K562 (cell line): ENCODE data around the gene ZNF541. TPM values are rescaled to one million over a fixed set of nuclear protein-coding genes. Genes with fewer than 3 reads are reported as not detected.

ENCODE experiments used
- CREB1 ChIP-seq, 2 experiments: sonication (generic) in 1 of 2; formaldehyde crosslinking in 1 of 2; IDR thresholded peaks; 2 replicates each; pipeline versions ENCODE4 v1.6.1 to v1.8.0; 2012 to 2022; ENCODE audit warnings: inconsistent platforms in 1 of 2, mild to moderate bottlenecking in 1 of 2, missing genetic modification reagents in 1 of 2, moderate library complexity in 1 of 2
- FOXA3 ChIP-seq, 2 experiments: fragments of 450-650 bp in 1 of 2; sonication (generic) in 1 of 2; formaldehyde crosslinking; IDR thresholded peaks in 1 of 2; conservative IDR thresholded peaks in 1 of 2; 2 replicates each; pipeline versions ENCODE4 v1.4.0 to v1.8.0; 2020 to 2022; ENCODE audit warnings: mild to moderate bottlenecking in 2 of 2, missing genetic modification reagents in 1 of 2
- GABPB1 ChIP-seq: sonication (generic); formaldehyde crosslinking; IDR thresholded peaks from 2 replicates; pipeline ENCODE4 v1.8.0; 2022; ENCODE audit warnings: mild to moderate bottlenecking, missing genetic modification reagents
- GATAD2A ChIP-seq: fragments of 450-650 bp; IDR thresholded peaks from 2 replicates; pipeline ENCODE4 v1.6.1; 2017
- L3MBTL2 ChIP-seq: fragments of 450-650 bp; IDR thresholded peaks from 2 replicates; pipeline ENCODE4 v1.6.1; 2016; ENCODE audit warnings: mild to moderate bottlenecking, moderate library complexity
- NEUROD1 ChIP-seq: fragments of 150-350 bp; IDR thresholded peaks from 2 replicates; pipeline ENCODE4 v1.6.1; 2014; ENCODE audit warnings: borderline replicate concordance, low read length, low read depth; ENCODE audit not compliant: partially characterized antibody
- NFATC3 ChIP-seq: fragments of 450-650 bp; IDR thresholded peaks from 2 replicates; pipeline ENCODE4 v1.6.1; 2017; ENCODE audit warnings: mild to moderate bottlenecking
- NFXL1 ChIP-seq: fragments of 450-650 bp; formaldehyde crosslinking; IDR thresholded peaks from 2 replicates; pipeline ENCODE4 v1.4.0; 2021; ENCODE audit warnings: mild to moderate bottlenecking
- NRF1 ChIP-seq, 2 experiments: fragments of 450-650 bp; IDR thresholded peaks in 1 of 2; conservative IDR thresholded peaks in 1 of 2; 2 replicates each; pipeline ENCODE4 v1.6.1; 2014; ENCODE audit warnings: mild to moderate bottlenecking in 2 of 2
- PPARD ChIP-seq: fragments of 250-450 bp; sonication (Bioruptor Pico); IDR thresholded peaks from 2 replicates; pipeline ENCODE4 v1.8.0; 2022; ENCODE audit warnings: inconsistent platforms, mild to moderate bottlenecking, moderate library complexity
- RBBP5 ChIP-seq: fragments of 200-600 bp; sonication (generic); IDR thresholded peaks from 2 replicates; pipeline ENCODE4 v1.6.1; 2012; ENCODE audit warnings: borderline replicate concordance, mild to moderate bottlenecking, low read length, control low read depth, inconsistent platforms; ENCODE audit not compliant: insufficient read depth, poor library complexity, severe bottlenecking
- SMARCE1 ChIP-seq: fragments of 450-650 bp; IDR thresholded peaks from 2 replicates; pipeline ENCODE4 v1.7.1; 2016; ENCODE audit warnings: mild to moderate bottlenecking
- ZNF143 ChIP-seq: sonication (generic); formaldehyde crosslinking; IDR thresholded peaks from 2 replicates; pipeline ENCODE4 v1.9.0; 2022; ENCODE audit warnings: mild to moderate bottlenecking, missing genetic modification reagents
- ZNF384 ChIP-seq: IDR thresholded peaks from 2 replicates; pipeline ENCODE4 v1.6.1; 2012; ENCODE audit warnings: low read depth, low read length, improper control_type of control experiment
- polyA plus RNA-seq, 8 experiments: library from polyadenylated mRNA; depleted of rRNA in 4 of 8; stranded (reverse) in 5 of 8; unstranded in 3 of 8; fragments of >200 nt; fragmentation: Nextera tagmentation in 2 of 8; fragmentation: Illumina TruSeq in 1 of 8; extraction: Ambion mirVana in 2 of 8; extraction: Trizol in 1 of 8; gene quantifications; 2 replicates each; pipeline versions ENCODE4 v1.2.1 to v1.2.3, GENCODE V29; 2011 to 2014; ENCODE audit warnings: inconsistent platforms in 1 of 8, missing spikeins in 1 of 8
- total RNA-seq, 7 experiments: library from RNA; depleted of rRNA in 6 of 7; stranded (reverse); fragments of >200 nt in 6 of 7; fragmentation: Illumina TruSeq in 2 of 7; extraction: Trizol in 2 of 7; gene quantifications; 2 replicates each; pipeline versions ENCODE4 v1.2.1 to v1.2.3, GENCODE V29; 2011 to 2021; ENCODE audit warnings: low replicate concordance in 1 of 7
- TF ChIP-seq, protein P1 (sequence below), 2 experiments: fragments of 450-650 bp; IDR thresholded peaks; 2 replicates each; pipeline ENCODE4 v1.6.1; 2016
- TF ChIP-seq, protein P2 (sequence below), 2 experiments: fragments of 450-650 bp in 1 of 2; sonication (generic) in 1 of 2; formaldehyde crosslinking in 1 of 2; IDR thresholded peaks; 2 replicates each; pipeline versions ENCODE4 v1.7.1 to v1.9.0; 2016 to 2022; ENCODE audit warnings: inconsistent platforms in 1 of 2, mild to moderate bottlenecking in 1 of 2, missing genetic modification reagents in 1 of 2

The ZNF541 gene
- total and polyA plus RNA-seq, 9 of the 15 experiments (the other 6 are each of a cell fraction or from before 2014, with no cell fraction given), result 0.04 to 0.11 (median 0.05) TPM; not detected in 1

DNA sequence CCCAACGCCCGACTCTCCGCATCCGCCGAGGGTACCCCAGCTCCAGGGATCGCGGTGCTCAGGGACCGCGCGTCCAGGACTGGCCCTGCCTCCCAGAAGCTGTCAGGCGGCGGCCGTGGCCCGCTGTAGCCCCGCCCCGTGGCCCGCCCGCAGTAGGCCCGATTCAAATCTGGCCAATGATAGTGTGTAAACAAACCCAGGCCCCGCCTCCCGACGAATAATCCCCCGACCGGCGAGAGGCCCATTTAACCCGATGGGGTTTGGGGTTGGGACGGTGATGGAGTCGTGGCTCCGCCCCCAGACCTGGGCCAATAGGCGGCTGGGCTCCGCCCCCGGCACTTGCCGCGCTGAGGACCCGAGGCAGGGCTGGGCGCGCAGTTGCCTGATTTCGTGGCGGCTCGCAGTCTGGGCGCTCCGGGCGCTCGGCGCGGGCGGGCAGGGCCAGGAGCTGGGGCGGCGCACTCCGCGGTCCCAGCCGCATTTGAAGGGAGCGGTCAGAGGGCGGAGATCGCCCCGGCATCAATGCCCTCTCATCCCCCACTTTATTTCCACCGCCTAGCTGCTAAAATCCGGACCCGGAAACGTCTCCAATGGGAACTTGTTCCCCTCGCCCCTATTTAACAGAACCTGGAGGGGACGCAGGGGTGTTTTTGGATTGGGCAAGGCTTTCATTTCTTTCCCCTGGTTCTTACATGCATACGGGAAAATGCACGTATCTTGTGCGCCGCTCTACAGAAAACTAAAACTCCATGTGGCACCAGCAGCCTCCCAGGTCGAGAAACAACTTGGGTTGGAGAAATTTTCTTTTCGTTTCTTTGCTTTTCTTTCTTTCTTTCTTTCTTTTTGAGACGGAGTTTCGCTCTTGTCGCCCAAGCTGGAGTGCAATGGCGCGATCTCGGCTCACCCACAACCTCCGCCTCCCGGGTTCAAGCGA is 27.6 kb upstream of the ZNF541 start (continued):
- TF ChIP-seq NEUROD1, result peak; percentile 61
- TF ChIP-seq, protein P1, sequence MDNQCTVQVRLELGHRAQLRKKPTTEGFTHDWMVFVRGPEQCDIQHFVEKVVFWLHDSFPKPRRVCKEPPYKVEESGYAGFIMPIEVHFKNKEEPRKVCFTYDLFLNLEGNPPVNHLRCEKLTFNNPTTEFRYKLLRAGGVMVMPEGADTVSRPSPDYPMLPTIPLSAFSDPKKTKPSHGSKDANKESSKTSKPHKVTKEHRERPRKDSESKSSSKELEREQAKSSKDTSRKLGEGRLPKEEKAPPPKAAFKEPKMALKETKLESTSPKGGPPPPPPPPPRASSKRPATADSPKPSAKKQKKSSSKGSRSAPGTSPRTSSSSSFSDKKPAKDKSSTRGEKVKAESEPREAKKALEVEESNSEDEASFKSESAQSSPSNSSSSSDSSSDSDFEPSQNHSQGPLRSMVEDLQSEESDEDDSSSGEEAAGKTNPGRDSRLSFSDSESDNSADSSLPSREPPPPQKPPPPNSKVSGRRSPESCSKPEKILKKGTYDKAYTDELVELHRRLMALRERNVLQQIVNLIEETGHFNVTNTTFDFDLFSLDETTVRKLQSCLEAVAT (IDR thresholded peaks at IDR 0.05), result peak in 1 of 2 experiments; percentile 97; a peak in 2 of 4 replicates
- TF ChIP-seq GATAD2A, result peak; percentile 74; the same call in 1 of the 2 replicates
- peak; percentile 64 for TF ChIP-seq GABPB1 (CRISPR knock-in tag)
- TF ChIP-seq PPARD (CRISPR knock-in tag), result no peak
- no peak for TF ChIP-seq NFATC3
- TF ChIP-seq CREB1 (IDR thresholded peaks at IDR 0.05), result peak; percentile 39
- peak; percentile 74 for TF ChIP-seq CREB1 (CRISPR knock-in tag; IDR thresholded peaks at IDR 0.05)
- peak; percentile 50 for TF ChIP-seq RBBP5
- TF ChIP-seq L3MBTL2, result peak; percentile 30
- TF ChIP-seq SMARCE1, result 0 out of 2 replicates have a peak, but pooled peaks have one; percentile 15
- TF ChIP-seq, protein P2, sequence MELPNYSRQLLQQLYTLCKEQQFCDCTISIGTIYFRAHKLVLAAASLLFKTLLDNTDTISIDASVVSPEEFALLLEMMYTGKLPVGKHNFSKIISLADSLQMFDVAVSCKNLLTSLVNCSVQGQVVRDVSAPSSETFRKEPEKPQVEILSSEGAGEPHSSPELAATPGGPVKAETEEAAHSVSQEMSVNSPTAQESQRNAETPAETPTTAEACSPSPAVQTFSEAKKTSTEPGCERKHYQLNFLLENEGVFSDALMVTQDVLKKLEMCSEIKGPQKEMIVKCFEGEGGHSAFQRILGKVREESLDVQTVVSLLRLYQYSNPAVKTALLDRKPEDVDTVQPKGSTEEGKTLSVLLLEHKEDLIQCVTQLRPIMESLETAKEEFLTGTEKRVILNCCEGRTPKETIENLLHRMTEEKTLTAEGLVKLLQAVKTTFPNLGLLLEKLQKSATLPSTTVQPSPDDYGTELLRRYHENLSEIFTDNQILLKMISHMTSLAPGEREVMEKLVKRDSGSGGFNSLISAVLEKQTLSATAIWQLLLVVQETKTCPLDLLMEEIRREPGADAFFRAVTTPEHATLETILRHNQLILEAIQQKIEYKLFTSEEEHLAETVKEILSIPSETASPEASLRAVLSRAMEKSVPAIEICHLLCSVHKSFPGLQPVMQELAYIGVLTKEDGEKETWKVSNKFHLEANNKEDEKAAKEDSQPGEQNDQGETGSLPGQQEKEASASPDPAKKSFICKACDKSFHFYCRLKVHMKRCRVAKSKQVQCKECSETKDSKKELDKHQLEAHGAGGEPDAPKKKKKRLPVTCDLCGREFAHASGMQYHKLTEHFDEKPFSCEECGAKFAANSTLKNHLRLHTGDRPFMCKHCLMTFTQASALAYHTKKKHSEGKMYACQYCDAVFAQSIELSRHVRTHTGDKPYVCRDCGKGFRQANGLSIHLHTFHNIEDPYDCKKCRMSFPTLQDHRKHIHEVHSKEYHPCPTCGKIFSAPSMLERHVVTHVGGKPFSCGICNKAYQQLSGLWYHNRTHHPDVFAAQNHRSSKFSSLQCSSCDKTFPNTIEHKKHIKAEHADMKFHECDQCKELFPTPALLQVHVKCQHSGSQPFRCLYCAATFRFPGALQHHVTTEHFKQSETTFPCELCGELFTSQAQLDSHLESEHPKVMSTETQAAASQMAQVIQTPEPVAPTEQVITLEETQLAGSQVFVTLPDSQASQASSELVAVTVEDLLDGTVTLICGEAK (IDR thresholded peaks at IDR 0.05), result peak; percentile 49; the same call in 1 of the 2 replicates
- TF ChIP-seq, protein P2 (CRISPR knock-in tag; IDR thresholded peaks at IDR 0.05), result no peak
- peak; percentile 86 to 88 for TF ChIP-seq NRF1 (conservative IDR thresholded peaks at IDR 0.05 in 1 of 2, IDR thresholded peaks at IDR 0.05 in 1 of 2)
- peak; percentile 82 for TF ChIP-seq ZNF384
- peak; percentile 27; the same call in 1 of the 2 replicates for TF ChIP-seq ZNF143 (CRISPR knock-in tag)
- TF ChIP-seq NFXL1 (CRISPR knock-in tag), result no peak
- TF ChIP-seq FOXA3 (CRISPR knock-in tag; conservative IDR thresholded peaks at IDR 0.05 in 1 of 2, IDR thresholded peaks at IDR 0.05 in 1 of 2), result peak in 1 of 2 experiments; percentile 94; a peak in 2 of 4 replicates
